Measurements from ENCODE around the gene TFF3. TPM values are rescaled to one million over a fixed set of nuclear protein-coding genes. Genes with fewer than 3 reads are reported as not detected.

The TFF3 gene
- total RNA-seq, 1 donor from 2014 or later, result 46.1 TPM

DNA sequence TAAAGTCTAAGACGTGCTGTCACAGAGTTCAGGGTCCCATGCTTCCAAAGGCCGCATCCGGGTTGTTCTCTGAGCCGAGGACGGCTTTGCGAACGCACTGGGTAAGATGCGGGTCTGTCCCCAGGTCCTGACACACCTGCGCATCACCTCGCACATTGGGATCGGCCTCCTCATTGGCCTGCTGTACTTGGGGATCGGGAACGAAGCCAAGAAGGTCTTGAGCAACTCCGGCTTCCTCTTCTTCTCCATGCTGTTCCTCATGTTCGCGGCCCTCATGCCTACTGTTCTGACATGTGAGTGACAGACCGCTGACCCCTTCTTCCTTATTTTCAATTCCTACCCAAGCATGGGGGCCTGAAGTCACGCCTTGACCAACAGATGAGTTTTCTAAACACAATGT lies 25.3 kb downstream of the TFF3 start:
- DNase-seq (ENCODE audit: extremely low spot score, unreplicated experiment), result no peak
- Mint-ChIP-seq H3K27me3 (ENCODE audit: unreplicated experiment) (peaks cover 11% of the 10 kb centered on the region), H3K9me3 (ENCODE audit: unreplicated experiment) (no peaks in the 10 kb centered on the region), H3K27ac (ENCODE audit: unreplicated experiment) (no peak overlapping the region), H3K4me1 (ENCODE audit: unreplicated experiment) (peaks cover 5% of the 10 kb centered on the region), H3K36me3 (ENCODE audit: unreplicated experiment) (no peaks in the 10 kb centered on the region), H3K4me3 (ENCODE audit: unreplicated experiment) (no peak overlapping the region)
- TF ChIP-seq, protein P1, sequence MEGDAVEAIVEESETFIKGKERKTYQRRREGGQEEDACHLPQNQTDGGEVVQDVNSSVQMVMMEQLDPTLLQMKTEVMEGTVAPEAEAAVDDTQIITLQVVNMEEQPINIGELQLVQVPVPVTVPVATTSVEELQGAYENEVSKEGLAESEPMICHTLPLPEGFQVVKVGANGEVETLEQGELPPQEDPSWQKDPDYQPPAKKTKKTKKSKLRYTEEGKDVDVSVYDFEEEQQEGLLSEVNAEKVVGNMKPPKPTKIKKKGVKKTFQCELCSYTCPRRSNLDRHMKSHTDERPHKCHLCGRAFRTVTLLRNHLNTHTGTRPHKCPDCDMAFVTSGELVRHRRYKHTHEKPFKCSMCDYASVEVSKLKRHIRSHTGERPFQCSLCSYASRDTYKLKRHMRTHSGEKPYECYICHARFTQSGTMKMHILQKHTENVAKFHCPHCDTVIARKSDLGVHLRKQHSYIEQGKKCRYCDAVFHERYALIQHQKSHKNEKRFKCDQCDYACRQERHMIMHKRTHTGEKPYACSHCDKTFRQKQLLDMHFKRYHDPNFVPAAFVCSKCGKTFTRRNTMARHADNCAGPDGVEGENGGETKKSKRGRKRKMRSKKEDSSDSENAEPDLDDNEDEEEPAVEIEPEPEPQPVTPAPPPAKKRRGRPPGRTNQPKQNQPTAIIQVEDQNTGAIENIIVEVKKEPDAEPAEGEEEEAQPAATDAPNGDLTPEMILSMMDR (IDR thresholded peaks at IDR 0.05), result no peak

DNA sequence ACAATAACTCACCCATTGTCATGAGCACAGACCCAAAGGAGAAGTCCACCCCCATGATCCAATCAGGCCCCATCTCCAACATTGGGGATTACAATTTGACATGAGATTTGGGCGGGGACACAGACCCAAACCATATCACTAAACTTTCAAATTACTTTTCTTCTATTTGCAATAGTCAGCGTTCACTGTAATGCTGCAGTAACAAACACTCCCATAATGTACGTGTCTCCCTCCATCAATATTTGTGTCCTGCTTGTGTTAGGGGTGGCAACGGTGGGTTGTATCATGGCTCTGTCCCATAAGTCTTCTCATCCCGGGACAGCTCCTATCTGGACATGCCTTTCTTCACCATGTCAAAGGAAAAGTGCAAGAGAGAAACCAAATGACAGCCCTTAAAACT lies 26.2 kb downstream of the TFF3 start:
- Mint-ChIP-seq H3K4me3 (ENCODE audit: unreplicated experiment) (no peak overlapping the region), H3K36me3 (ENCODE audit: unreplicated experiment) (no peaks in the 10 kb centered on the region), H3K27ac (ENCODE audit: unreplicated experiment) (no peak overlapping the region), H3K4me1 (ENCODE audit: unreplicated experiment) (peaks cover 5% of the 10 kb centered on the region), H3K9me3 (ENCODE audit: unreplicated experiment) (no peaks in the 10 kb centered on the region), H3K27me3 (ENCODE audit: unreplicated experiment) (peaks cover 14% of the 10 kb centered on the region)
- TF ChIP-seq, protein P1 (IDR thresholded peaks at IDR 0.05), result no peak
- DNase-seq (ENCODE audit: extremely low spot score, unreplicated experiment), result no peak

DNA sequence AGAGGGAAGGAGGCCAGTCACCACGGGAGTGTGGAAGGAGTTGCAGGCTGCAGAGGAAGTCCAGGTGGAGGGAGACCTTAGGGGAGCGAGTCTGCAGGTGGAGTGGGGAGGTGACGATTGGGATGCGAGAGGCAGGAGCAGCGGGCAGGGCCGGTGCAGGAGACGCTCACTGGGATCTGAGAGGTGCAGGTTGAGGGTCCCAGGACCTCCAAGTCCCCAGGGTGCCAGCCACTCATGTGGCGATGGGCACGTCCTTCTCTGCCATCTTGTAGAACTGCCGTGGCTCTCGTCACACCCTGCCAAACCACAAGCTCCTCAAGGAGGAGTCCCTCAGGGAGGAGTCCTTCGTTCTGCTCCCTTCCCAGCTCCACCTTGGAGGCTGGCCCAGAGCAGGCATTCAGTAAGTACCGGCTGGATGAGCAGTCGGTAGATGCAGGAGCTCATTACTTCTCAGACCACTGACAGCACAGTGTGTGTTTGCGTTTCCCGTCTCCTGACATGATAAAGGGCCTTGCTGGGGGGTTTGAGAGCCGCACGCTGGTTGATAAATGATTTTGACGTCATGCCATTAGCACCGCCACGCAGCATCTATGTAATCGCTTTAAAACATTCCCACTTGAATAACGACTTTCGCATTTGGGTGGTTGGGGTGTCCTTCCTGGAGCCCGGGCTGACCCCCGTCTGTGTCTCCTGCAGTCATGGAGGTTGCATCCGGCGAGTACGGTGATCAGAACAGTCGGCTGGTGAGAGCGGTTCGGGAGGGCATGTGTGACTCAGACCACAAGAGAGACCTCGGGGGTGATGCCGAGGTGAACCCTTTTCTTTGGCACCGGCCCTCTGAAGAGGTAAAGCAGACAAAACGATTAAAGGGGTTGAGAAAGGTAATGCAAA lies 27.8 kb downstream of the TFF3 start:
- H3K4me1 Mint-ChIP-seq (ENCODE audit: unreplicated experiment), result peaks cover 5% of the 10 kb centered on the region
- H3K36me3 Mint-ChIP-seq (ENCODE audit: unreplicated experiment), result peaks cover 2% of the 10 kb centered on the region
- H3K9me3 Mint-ChIP-seq (ENCODE audit: unreplicated experiment), result no peaks in the 10 kb centered on the region
- H3K27me3 Mint-ChIP-seq (ENCODE audit: unreplicated experiment), result peaks cover 14% of the 10 kb centered on the region
- H3K4me3 Mint-ChIP-seq (ENCODE audit: unreplicated experiment), result no peak overlapping the region
- no peak overlapping the region for H3K27ac Mint-ChIP-seq (ENCODE audit: unreplicated experiment)
- TF ChIP-seq, protein P1 (IDR thresholded peaks at IDR 0.05), result no peak
- no peak for DNase-seq (ENCODE audit: extremely low spot score, unreplicated experiment)

DNA sequence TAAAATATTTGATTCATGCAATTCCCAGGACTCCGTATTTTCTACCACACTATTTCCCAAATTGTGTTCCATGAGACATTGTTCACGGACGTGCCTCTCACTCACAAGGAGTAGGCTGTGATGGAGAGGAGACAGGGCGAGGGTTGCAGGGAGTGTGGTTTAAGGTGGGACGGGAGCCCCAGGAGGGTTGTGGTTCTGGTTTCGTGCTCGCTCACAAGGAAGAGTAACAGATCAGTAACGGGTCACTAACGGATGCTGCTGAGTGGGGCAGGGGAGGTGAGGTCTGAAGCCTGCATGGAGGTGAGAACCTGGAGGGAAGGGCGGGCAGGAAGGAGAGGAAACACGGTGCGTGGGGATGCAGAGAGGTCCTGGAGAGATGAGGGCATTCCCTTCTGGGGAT lies 28.8 kb downstream of the TFF3 start:
- TF ChIP-seq, protein P1 (IDR thresholded peaks at IDR 0.05), result no peak
- H3K9me3 Mint-ChIP-seq (ENCODE audit: unreplicated experiment), result no peaks in the 10 kb centered on the region
- H3K27ac Mint-ChIP-seq (ENCODE audit: unreplicated experiment), result no peak overlapping the region
- peaks cover 2% of the 10 kb centered on the region for H3K36me3 Mint-ChIP-seq (ENCODE audit: unreplicated experiment)
- peaks cover 14% of the 10 kb centered on the region for H3K27me3 Mint-ChIP-seq (ENCODE audit: unreplicated experiment)
- H3K4me1 Mint-ChIP-seq (ENCODE audit: unreplicated experiment), result peaks cover 5% of the 10 kb centered on the region
- DNase-seq (ENCODE audit: extremely low spot score, unreplicated experiment), result no peak
- no peak overlapping the region for H3K4me3 Mint-ChIP-seq (ENCODE audit: unreplicated experiment)

DNA sequence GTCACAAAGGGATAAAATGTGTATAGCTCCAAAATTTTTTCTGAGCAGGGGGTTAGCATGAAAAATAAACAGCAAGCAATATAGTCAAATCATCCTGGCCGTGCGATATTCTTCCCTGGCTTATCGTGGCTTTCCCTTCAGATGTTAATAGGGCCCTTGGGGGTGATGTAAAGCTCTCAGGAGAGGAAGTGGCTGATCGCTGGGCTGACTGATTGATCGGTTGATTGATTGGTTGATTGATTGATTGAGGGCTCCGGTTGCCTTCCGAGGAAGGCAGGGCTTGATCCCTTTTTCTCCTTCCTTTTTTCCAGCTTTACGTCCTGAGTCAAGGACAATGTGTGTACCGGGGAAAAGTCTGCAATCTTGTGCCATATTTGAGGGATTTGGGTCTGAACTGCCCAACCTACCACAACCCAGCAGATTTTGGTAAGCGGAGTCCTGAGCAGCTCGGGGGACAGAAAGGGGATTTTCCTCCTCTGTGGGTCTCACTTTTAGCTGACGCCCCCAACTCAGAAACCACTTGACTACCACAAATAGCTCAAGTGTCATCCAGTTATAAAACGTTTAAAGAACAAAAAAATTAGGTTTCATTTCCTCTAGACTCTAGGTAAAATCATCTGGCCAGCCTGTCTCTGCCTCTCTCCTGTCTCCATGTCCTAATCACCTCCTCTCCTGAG lies 29.5 kb downstream of the TFF3 start:
- H3K4me3 Mint-ChIP-seq (ENCODE audit: unreplicated experiment), result no peak overlapping the region
- H3K4me1 Mint-ChIP-seq (ENCODE audit: unreplicated experiment), result peaks cover 5% of the 10 kb centered on the region
- H3K9me3 Mint-ChIP-seq (ENCODE audit: unreplicated experiment), result no peaks in the 10 kb centered on the region
- no peak overlapping the region for H3K27ac Mint-ChIP-seq (ENCODE audit: unreplicated experiment)
- H3K27me3 Mint-ChIP-seq (ENCODE audit: unreplicated experiment), result peaks cover 14% of the 10 kb centered on the region
- TF ChIP-seq, protein P1 (IDR thresholded peaks at IDR 0.05), result no peak
- H3K36me3 Mint-ChIP-seq (ENCODE audit: unreplicated experiment), result peaks cover 2% of the 10 kb centered on the region
- no peak for DNase-seq (ENCODE audit: extremely low spot score, unreplicated experiment)
